Measurements from ENCODE around the gene ATP9B. TPM values are rescaled to one million over a fixed set of nuclear protein-coding genes. Genes with fewer than 3 reads are reported as not detected.

Gene ATP9B
- total RNA-seq, 1 donor, result 29.3 TPM

- TF ChIP-seq, protein P1, sequence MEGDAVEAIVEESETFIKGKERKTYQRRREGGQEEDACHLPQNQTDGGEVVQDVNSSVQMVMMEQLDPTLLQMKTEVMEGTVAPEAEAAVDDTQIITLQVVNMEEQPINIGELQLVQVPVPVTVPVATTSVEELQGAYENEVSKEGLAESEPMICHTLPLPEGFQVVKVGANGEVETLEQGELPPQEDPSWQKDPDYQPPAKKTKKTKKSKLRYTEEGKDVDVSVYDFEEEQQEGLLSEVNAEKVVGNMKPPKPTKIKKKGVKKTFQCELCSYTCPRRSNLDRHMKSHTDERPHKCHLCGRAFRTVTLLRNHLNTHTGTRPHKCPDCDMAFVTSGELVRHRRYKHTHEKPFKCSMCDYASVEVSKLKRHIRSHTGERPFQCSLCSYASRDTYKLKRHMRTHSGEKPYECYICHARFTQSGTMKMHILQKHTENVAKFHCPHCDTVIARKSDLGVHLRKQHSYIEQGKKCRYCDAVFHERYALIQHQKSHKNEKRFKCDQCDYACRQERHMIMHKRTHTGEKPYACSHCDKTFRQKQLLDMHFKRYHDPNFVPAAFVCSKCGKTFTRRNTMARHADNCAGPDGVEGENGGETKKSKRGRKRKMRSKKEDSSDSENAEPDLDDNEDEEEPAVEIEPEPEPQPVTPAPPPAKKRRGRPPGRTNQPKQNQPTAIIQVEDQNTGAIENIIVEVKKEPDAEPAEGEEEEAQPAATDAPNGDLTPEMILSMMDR (IDR thresholded peaks at IDR 0.05; ENCODE audit: extremely low read depth, low read depth, low read length), result no peak
- no peaks in the 10 kb centered on the region for H3K4me1 ChIP-seq (ENCODE audit: insufficient read depth, low read length)
- H3K9me3 ChIP-seq (ENCODE audit: low read depth, low read length), result no peaks in the 10 kb centered on the region
- no peak overlapping the region for H3K4me2 ChIP-seq (ENCODE audit: insufficient read depth, low read length)
- no peaks in the 10 kb centered on the region for H3K36me3 ChIP-seq (ENCODE audit: insufficient read depth, low read length)
- no peaks in the 10 kb centered on the region for H3K79me2 ChIP-seq (ENCODE audit: insufficient read depth, low read length)
- no peaks in the 10 kb centered on the region for H3K27me3 ChIP-seq (ENCODE audit: insufficient read depth, low read length)
- no peak overlapping the region for H3K27ac ChIP-seq (ENCODE audit: low read depth, low read length)
- H2AFZ ChIP-seq (ENCODE audit: low read length), result no peak overlapping the region
- DNase-seq (ENCODE audit: insufficient read length, low spot score, missing footprints), result no peak
- no peaks in the 10 kb centered on the region for H4K20me1 ChIP-seq (ENCODE audit: insufficient read depth, low read length)
- no peak overlapping the region for H3K4me3 ChIP-seq (ENCODE audit: insufficient read depth, low read length)
Observed at GRCh38 chr18:79290876-79291275, 221.7 kb downstream of the ATP9B start.

DNA sequence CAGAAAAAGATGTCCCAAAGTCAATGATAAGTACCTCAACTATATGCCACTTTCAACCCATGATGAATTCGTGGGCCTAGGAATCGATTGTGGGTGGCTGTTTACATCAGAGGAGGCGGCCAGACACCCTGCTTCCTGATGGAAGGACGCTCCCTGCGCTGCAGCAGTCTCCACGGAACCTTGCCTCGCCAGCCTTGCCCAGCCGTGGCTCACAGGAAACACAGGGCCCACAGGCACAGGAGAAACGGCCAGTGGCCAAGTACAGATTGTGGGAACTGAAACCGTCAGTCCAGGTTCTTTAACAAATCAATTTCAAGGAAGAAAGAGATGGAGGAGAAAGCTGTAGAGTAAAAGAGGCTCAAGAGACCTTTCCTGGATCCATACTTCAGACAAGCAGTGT, 225.0 kb downstream of the ATP9B start:
- Histone ChIP-seq H3K9me3 (ENCODE audit: low read depth, low read length) (no peaks in the 10 kb centered on the region), H3K4me1 (ENCODE audit: insufficient read depth, low read length) (no peaks in the 10 kb centered on the region), H3K4me2 (ENCODE audit: insufficient read depth, low read length) (no peak overlapping the region), H4K20me1 (ENCODE audit: insufficient read depth, low read length) (no peaks in the 10 kb centered on the region), H3K36me3 (ENCODE audit: insufficient read depth, low read length) (no peaks in the 10 kb centered on the region), H3K27me3 (ENCODE audit: insufficient read depth, low read length) (no peaks in the 10 kb centered on the region), H3K27ac (ENCODE audit: low read depth, low read length) (no peak overlapping the region), H2AFZ (ENCODE audit: low read length) (no peak overlapping the region), H3K79me2 (ENCODE audit: insufficient read depth, low read length) (no peaks in the 10 kb centered on the region), H3K4me3 (ENCODE audit: insufficient read depth, low read length) (no peak overlapping the region)
- DNase-seq (ENCODE audit: insufficient read length, low spot score, missing footprints), result no peak
- TF ChIP-seq, protein P1 (IDR thresholded peaks at IDR 0.05; ENCODE audit: extremely low read depth, low read depth, low read length), result no peak

DNA sequence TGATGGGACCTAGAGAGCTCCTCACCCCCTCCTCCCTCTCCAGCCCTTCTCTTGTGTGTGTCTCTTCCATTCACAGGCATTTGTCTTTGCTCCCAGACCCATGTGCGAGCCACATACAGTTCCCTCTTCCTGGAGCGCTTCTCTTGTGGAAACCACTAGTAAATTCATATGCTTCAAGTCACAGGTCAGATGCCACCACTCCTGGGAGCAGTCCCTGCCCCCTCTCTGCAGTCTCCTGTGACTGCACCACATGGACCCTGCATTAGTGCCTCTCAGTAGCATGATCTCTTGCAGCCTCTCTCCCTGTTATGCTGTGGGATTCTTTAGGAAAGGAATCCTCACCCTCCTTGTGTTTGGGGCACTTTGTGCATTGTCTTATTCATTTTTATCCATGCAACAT, 230.1 kb downstream of the ATP9B start:
- Histone ChIP-seq H3K27ac (ENCODE audit: low read depth, low read length) (no peak overlapping the region), H3K9me3 (ENCODE audit: low read depth, low read length) (no peaks in the 10 kb centered on the region), H3K4me1 (ENCODE audit: insufficient read depth, low read length) (no peaks in the 10 kb centered on the region), H3K4me3 (ENCODE audit: insufficient read depth, low read length) (no peak overlapping the region), H4K20me1 (ENCODE audit: insufficient read depth, low read length) (no peaks in the 10 kb centered on the region), H3K27me3 (ENCODE audit: insufficient read depth, low read length) (no peaks in the 10 kb centered on the region), H3K4me2 (ENCODE audit: insufficient read depth, low read length) (no peak overlapping the region), H3K36me3 (ENCODE audit: insufficient read depth, low read length) (no peaks in the 10 kb centered on the region), H2AFZ (ENCODE audit: low read length) (no peak overlapping the region), H3K79me2 (ENCODE audit: insufficient read depth, low read length) (no peaks in the 10 kb centered on the region)
- no peak for DNase-seq (ENCODE audit: insufficient read length, low spot score, missing footprints)
- TF ChIP-seq, protein P1 (IDR thresholded peaks at IDR 0.05; ENCODE audit: extremely low read depth, low read depth, low read length), result no peak

- H3K4me3 ChIP-seq (ENCODE audit: insufficient read depth, low read length), result no peak overlapping the region
- no peaks in the 10 kb centered on the region for H4K20me1 ChIP-seq (ENCODE audit: insufficient read depth, low read length)
- H3K36me3 ChIP-seq (ENCODE audit: insufficient read depth, low read length), result no peaks in the 10 kb centered on the region
- DNase-seq (ENCODE audit: insufficient read length, low spot score, missing footprints), result no peak
- no peak overlapping the region for H3K4me2 ChIP-seq (ENCODE audit: insufficient read depth, low read length)
- H3K79me2 ChIP-seq (ENCODE audit: insufficient read depth, low read length), result no peaks in the 10 kb centered on the region
- no peak overlapping the region for H3K27ac ChIP-seq (ENCODE audit: low read depth, low read length)
- H3K27me3 ChIP-seq (ENCODE audit: insufficient read depth, low read length), result no peaks in the 10 kb centered on the region
- no peaks in the 10 kb centered on the region for H3K9me3 ChIP-seq (ENCODE audit: low read depth, low read length)
- TF ChIP-seq, protein P1 (IDR thresholded peaks at IDR 0.05; ENCODE audit: extremely low read depth, low read depth, low read length), result no peak
- no peaks in the 10 kb centered on the region for H3K4me1 ChIP-seq (ENCODE audit: insufficient read depth, low read length)
- H2AFZ ChIP-seq (ENCODE audit: low read length), result no peak overlapping the region
Observed at GRCh38 chr18:79299711-79300110, 230.5 kb downstream of the ATP9B start.

All from osteoblast (primary cell).